K562 (cell line): ENCODE measurements around the gene SLC2A6. TPM values are rescaled to one million over a fixed set of nuclear protein-coding genes. Genes with fewer than 3 reads are reported as not detected.
A peak's percentile ranks its signal among the peaks of the same experiment; 100 is the strongest.

Source experiments
- ATAC-seq: fragments of 200-7000 bp; cut with Tn5 transposase; 3 replicates; pipeline ENCODE4 v1.9.1; 2020; ENCODE audit warnings: moderate library complexity
- BruUV-seq: library from RNA; stranded (reverse); fragments of 400-500 nt; replicated peaks from 2 replicates; lab custom pipeline; 2021; lab: Mats Ljungman, UMichigan
- CTCF ChIA-PET: fragments of 300-600 bp; formaldehyde crosslinking; extraction: SDS; loops from one replicate; lab custom pipeline; 2021; ENCODE audit warnings: low intra/inter-chr PET ratio; lab: Yijun Ruan, JAX
- POLR2A ChIA-PET: fragments of 300-600, 350-650 bp; sonication (Branson Sonifier 250); formaldehyde crosslinking; extraction: SDS; loops from one replicate; lab custom pipeline; 2021; ENCODE audit warnings: antibody characterized with exemption, inconsistent platforms; lab: Yijun Ruan, JAX
- DNase-seq, 4 experiments: peaks; one replicate each; pipeline versions ENCODE4 v3.0.0 to v3.0.0-alpha.2; 2011 to 2018; ENCODE audit warnings: low spot score in 3 of 4, mixed read lengths in 3 of 4; ENCODE audit errors: extremely low read depth in 1 of 4
- FAIRE-seq: peaks from 2 replicates; lab custom pipeline; 2011; peaks lifted over from hg19 to GRCh38; lab: Jason Lieb, UNC
- H2AFZ ChIP-seq: 2 replicates; pipeline ENCODE4 v1.6.0; 2011; ENCODE audit warnings: low read depth, low read length, control low read depth, inconsistent platforms
- H3K27ac ChIP-seq: fragments of 200-600 bp; 3 replicates; pipeline ENCODE4 v1.8.0; 2011; ENCODE audit warnings: low read depth, mild to moderate bottlenecking, control low read depth, inconsistent platforms, low read length, moderate library complexity, mixed read lengths; ENCODE audit errors: extremely low read depth
- H3K27me3 ChIP-seq, 2 experiments: fragments of 300-600 bp in 1 of 2; 2 replicates in 1 of 2; 3 replicates in 1 of 2; pipeline versions ENCODE4 v1.6.0 to v1.8.0; 2011; ENCODE audit warnings: inconsistent platforms in 2 of 2, low read length in 2 of 2, mild to moderate bottlenecking in 1 of 2, mixed read lengths in 1 of 2, moderate library complexity in 1 of 2; ENCODE audit not compliant: control insufficient read depth in 2 of 2, insufficient read depth in 2 of 2
- H3K36me3 ChIP-seq: fragments of 300-600 bp; 3 replicates; pipeline ENCODE4 v1.8.0; 2011; ENCODE audit warnings: mild to moderate bottlenecking, low read length, inconsistent platforms; ENCODE audit not compliant: control insufficient read depth, insufficient read depth
- H3K4me1 ChIP-seq, 2 experiments: fragments of 200-600 bp in 1 of 2; replicated peaks in 1 of 2; 2 replicates in 1 of 2; 3 replicates in 1 of 2; pipeline versions ENCODE4 v1.5.1 to v1.8.0; 2011; ENCODE audit warnings: inconsistent platforms in 2 of 2, low read length in 2 of 2, mild to moderate bottlenecking in 1 of 2, mixed read lengths in 1 of 2, moderate library complexity in 1 of 2; ENCODE audit not compliant: control insufficient read depth in 2 of 2, insufficient read depth in 2 of 2
- H3K4me2 ChIP-seq: 2 replicates; pipeline ENCODE4 v1.6.1; 2011; ENCODE audit warnings: low read length, control low read depth, inconsistent platforms, mixed read lengths; ENCODE audit not compliant: insufficient read depth
- H3K4me3 ChIP-seq: fragments of 200-600 bp; sonication (generic), shearing (Covaris generic); 2 replicates; pipeline ENCODE4 v1.5.1; 2016; ENCODE audit warnings: control low read depth, inconsistent platforms
- H3K79me2 ChIP-seq: fragments of 200-600 bp; 3 replicates; pipeline ENCODE4 v1.8.0; 2011; ENCODE audit warnings: low read length, inconsistent platforms; ENCODE audit not compliant: control insufficient read depth, insufficient read depth
- H3K9ac ChIP-seq, 2 experiments: 2 replicates each; pipeline versions ENCODE4 v1.6.0 to v1.6.1; 2011; ENCODE audit warnings: low read depth in 2 of 2, low read length in 2 of 2, control low read depth in 1 of 2, inconsistent platforms in 1 of 2, mild to moderate bottlenecking in 1 of 2, mixed read lengths in 1 of 2; ENCODE audit not compliant: insufficient read depth in 1 of 2
- H3K9me1 ChIP-seq: one replicate; pipeline ENCODE4 v1.6.0; 2011; ENCODE audit warnings: inconsistent platforms, mild to moderate bottlenecking, low read length, moderate library complexity; ENCODE audit not compliant: control insufficient read depth, insufficient read depth
- H3K9me3 ChIP-seq: replicated peaks from 2 replicates; pipeline ENCODE4 v1.5.1; 2011; ENCODE audit warnings: low read depth, low read length, inconsistent platforms; ENCODE audit not compliant: control insufficient read depth, insufficient read depth
- H4K20me1 ChIP-seq: replicated peaks from 2 replicates; pipeline ENCODE4 v1.6.1; 2011; ENCODE audit warnings: low read length, inconsistent platforms, mixed read lengths; ENCODE audit not compliant: control insufficient read depth, insufficient read depth
- ATF1 ChIP-seq, 2 experiments: fragments of 450-650 bp in 1 of 2; IDR thresholded peaks; 2 replicates each; pipeline ENCODE4 v1.6.1; 2016; ENCODE audit warnings: missing compliant biosample characterization in 1 of 2, missing genetic modification characterization in 1 of 2
- CTBP1 ChIP-seq: fragments of 450-650 bp; IDR thresholded peaks from 2 replicates; pipeline ENCODE4 v1.6.1; 2016; ENCODE audit warnings: borderline replicate concordance
- EHMT2 ChIP-seq: fragments of 450-650 bp; IDR thresholded peaks from 2 replicates; pipeline ENCODE4 v1.6.1; 2018; ENCODE audit warnings: antibody characterized with exemption
- PYGO2 ChIP-seq: fragments of 450-650 bp; IDR thresholded peaks from 2 replicates; pipeline ENCODE4 v1.6.1; 2016; ENCODE audit warnings: mild to moderate bottlenecking, missing genetic modification characterization, moderate library complexity, missing compliant biosample characterization
- TCF7 ChIP-seq: sonication (generic); IDR thresholded peaks from 2 replicates; pipeline ENCODE4 v1.6.1; 2016; ENCODE audit warnings: antibody characterized with exemption, borderline replicate concordance
- ZC3H4 ChIP-seq: sonication (generic); formaldehyde crosslinking; IDR thresholded peaks from 2 replicates; pipeline ENCODE4 v1.9.0; 2021; ENCODE audit warnings: missing genetic modification reagents, borderline replicate concordance
- WGBS: fragments of 100-300 bp; shearing (Covaris generic); methylation state at CpG from one replicate; pipeline ENCODE4 v1.1.6; 2016; ENCODE audit warnings: low coverage, mixed read lengths; ENCODE audit not compliant: insufficient coverage; ENCODE audit errors: missing lambda C conversion rate; 5-methylcytosine and 5-hydroxymethylcytosine counted together
- in situ Hi-C: fragments of 300-500 bp; cut with MboI; formaldehyde crosslinking; loops from 4 replicates; pipeline ENCODE4 v1.15.0; 2018; ENCODE audit warnings: inconsistent platforms, mixed read lengths
- intact Hi-C: fragments of 100-400 bp; cut with micrococcal nuclease; formaldehyde crosslinking; loops from 2 replicates; pipeline ENCODE4 v1.14.2; 2022
- polyA plus RNA-seq, 8 experiments: library from polyadenylated mRNA; depleted of rRNA in 4 of 8; stranded (reverse) in 5 of 8; unstranded in 3 of 8; fragments of >200 nt; fragmentation: Nextera tagmentation in 2 of 8; fragmentation: Illumina TruSeq in 1 of 8; extraction: Ambion mirVana in 2 of 8; extraction: Trizol in 1 of 8; gene quantifications; 2 replicates each; pipeline versions ENCODE4 v1.2.1 to v1.2.3, GENCODE V29; 2011 to 2014; ENCODE audit warnings: inconsistent platforms in 1 of 8, missing spikeins in 1 of 8
- total RNA-seq, 7 experiments: library from RNA; depleted of rRNA in 6 of 7; stranded (reverse); fragments of >200 nt in 6 of 7; fragmentation: Illumina TruSeq in 2 of 7; extraction: Trizol in 2 of 7; gene quantifications; 2 replicates each; pipeline versions ENCODE4 v1.2.1 to v1.2.3, GENCODE V29; 2011 to 2021; ENCODE audit warnings: low replicate concordance in 1 of 7
- TF ChIP-seq, protein P1 (sequence below): sonication (generic); formaldehyde crosslinking; IDR thresholded peaks from 2 replicates; pipeline ENCODE4 v1.9.0; 2022; ENCODE audit warnings: mild to moderate bottlenecking, missing genetic modification reagents
- TF ChIP-seq, protein P2 (sequence below): fragments of 450-650 bp; IDR thresholded peaks from 2 replicates; pipeline ENCODE4 v1.6.1; 2014; ENCODE audit warnings: low read depth, mild to moderate bottlenecking, moderate library complexity, borderline replicate concordance

SLC2A6 gene
- total and polyA plus RNA-seq, 9 of the 15 experiments (the other 6 are each of a cell fraction or from before 2014, with no cell fraction given): 0.04 to 0.38 (median 0.09) TPM; not detected in 3

DNA sequence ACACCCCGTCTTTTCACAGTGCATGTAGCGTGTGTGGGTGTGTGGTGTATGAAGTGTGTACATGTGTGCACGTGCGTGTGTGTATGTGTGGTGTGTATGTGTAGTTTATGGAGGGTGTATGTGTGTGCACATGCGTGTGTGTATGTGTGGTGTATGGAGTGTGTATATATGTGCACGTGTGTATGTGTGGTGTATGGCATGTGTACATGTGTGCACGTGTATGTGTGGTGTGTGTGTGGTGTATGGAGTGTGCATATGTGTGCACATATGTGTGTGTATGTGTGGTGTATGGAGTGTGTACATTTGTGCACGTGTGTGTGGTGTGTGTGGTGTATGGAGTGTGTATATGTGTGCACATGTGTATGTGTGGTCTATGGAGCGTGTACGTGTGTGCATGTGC is 32.7 kb upstream of the SLC2A6 start:
- peaks cover 7% of the 10 kb centered on the region; the same call in 1 of the 2 replicates for H3K9me3 ChIP-seq
- H3K4me3 ChIP-seq: no peak overlapping the region
- POLR2A ChIA-PET: no interaction called here
- intact Hi-C loops (no loop called here), in situ Hi-C loops (no loop called here)
- no peak for DNase-seq
- no peak overlapping the region for H3K9ac ChIP-seq
- no peaks in the 10 kb centered on the region; the same call in 1 of the 2 replicates for H4K20me1 ChIP-seq
- no peaks in the 10 kb centered on the region for H3K79me2 ChIP-seq
- no TSS peak for BruUV-seq
- peaks cover 9 to 51% of the 10 kb centered on the region in 2 experiments for H3K27me3 ChIP-seq
- H2AFZ ChIP-seq: no peak overlapping the region
- no peaks in the 10 kb centered on the region for H3K9me1 ChIP-seq
- no peak overlapping the region for H3K4me2 ChIP-seq
- TF ChIP-seq, protein P1, sequence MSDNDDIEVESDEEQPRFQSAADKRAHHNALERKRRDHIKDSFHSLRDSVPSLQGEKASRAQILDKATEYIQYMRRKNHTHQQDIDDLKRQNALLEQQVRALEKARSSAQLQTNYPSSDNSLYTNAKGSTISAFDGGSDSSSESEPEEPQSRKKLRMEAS (CRISPR knock-in tag): peak; percentile 19; the same call in 1 of the 2 replicates
- no peak for TF ChIP-seq EHMT2
- TF ChIP-seq ZC3H4 (CRISPR knock-in tag): 0 out of 2 replicates have a peak, but pooled peaks have one; percentile 54
- TF ChIP-seq, all 486 proteins: peak for 2
- CTCF ChIA-PET: no interaction called here
- ATAC-seq: no peak
- WGBS: 24% methylated on average over 10 of the region's 10 CpGs
- Histone ChIP-seq H3K4me1 (peaks cover 7 to 32% of the 10 kb centered on the region in 2 experiments), H3K36me3 (no peaks in the 10 kb centered on the region; the same call in 2 of the 3 replicates), H3K27ac (no peak overlapping the region)
- peak; percentile 29 for FAIRE-seq

GRCh38 chr9:133510926-133511505 is 32.1 kb upstream of the SLC2A6 start:
- no TSS peak for BruUV-seq
- intact Hi-C loops (no loop called here), in situ Hi-C loops (no loop called here)
- no peaks in the 10 kb centered on the region; the same call in 1 of the 2 replicates for H4K20me1 ChIP-seq
- H3K4me1 ChIP-seq: peaks cover 13 to 38% of the 10 kb centered on the region in 2 experiments
- H3K4me3 ChIP-seq: no peak overlapping the region
- H3K4me2 ChIP-seq: no peak overlapping the region
- peaks cover 7% of the 10 kb centered on the region; the same call in 1 of the 2 replicates for H3K9me3 ChIP-seq
- ChIA-PET POLR2A (no interaction called here), CTCF (no interaction called here)
- DNase-seq (no peak), ATAC-seq (no peak), FAIRE-seq (no peak)
- no peaks in the 10 kb centered on the region for H3K9me1 ChIP-seq
- peaks cover 6 to 45% of the 10 kb centered on the region in 2 experiments for H3K27me3 ChIP-seq
- no peak overlapping the region for H2AFZ ChIP-seq
- 42% methylated on average over 18 of the region's 27 CpGs for WGBS
- no peak overlapping the region for H3K9ac ChIP-seq
- H3K27ac ChIP-seq: no peak overlapping the region
- no peaks in the 10 kb centered on the region for H3K79me2 ChIP-seq
- H3K36me3 ChIP-seq: no peaks in the 10 kb centered on the region; the same call in 2 of the 3 replicates
- TF ChIP-seq CTBP1 (no peak), TCF7 (no peak), PYGO2 (no peak), ATF1 (CRISPR knock-in tag; IDR thresholded peaks at IDR 0.05) (no peak), ATF1 (tag; IDR thresholded peaks at IDR 0.05) (no peak)
- TF ChIP-seq, protein P2, sequence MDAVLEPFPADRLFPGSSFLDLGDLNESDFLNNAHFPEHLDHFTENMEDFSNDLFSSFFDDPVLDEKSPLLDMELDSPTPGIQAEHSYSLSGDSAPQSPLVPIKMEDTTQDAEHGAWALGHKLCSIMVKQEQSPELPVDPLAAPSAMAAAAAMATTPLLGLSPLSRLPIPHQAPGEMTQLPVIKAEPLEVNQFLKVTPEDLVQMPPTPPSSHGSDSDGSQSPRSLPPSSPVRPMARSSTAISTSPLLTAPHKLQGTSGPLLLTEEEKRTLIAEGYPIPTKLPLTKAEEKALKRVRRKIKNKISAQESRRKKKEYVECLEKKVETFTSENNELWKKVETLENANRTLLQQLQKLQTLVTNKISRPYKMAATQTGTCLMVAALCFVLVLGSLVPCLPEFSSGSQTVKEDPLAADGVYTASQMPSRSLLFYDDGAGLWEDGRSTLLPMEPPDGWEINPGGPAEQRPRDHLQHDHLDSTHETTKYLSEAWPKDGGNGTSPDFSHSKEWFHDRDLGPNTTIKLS: no peak
